Measurements from ENCODE around the gene HOXD9.

Gene HOXD9

DNA sequence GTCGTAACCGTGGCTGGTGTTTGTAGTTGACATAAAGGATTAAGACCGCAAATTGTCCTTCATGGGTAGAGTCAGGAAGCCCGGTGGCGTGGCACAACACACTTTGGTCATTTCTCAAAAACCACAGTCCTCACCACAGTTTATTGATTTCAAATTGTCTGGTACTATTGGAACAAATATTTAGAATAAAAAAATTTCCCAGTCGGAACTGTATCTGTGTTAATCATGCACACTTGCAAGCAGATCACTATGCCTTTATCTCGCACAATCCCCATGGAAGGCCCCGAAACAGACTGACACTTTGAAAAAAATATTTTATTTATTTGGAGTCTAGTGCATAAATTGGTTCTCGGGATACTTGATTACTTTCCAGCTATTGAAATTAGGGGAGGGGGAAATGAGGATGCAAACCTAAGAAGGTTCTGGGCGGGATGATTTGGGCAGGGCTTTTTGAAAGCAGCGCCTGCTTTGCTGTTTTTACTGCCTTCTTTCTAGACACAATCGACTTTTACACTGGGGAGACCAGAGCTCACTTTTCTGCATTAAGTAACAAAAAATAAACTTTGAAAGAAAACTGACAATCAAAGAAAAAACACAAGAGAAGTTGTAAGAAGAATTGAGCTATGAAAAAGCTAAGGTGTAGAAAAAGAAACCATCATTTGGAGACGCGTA, 50.5 kb downstream of the HOXD9 start:
- DNase-seq (ENCODE audit: low read depth): no peak
- H3K4me3 ChIP-seq (ENCODE audit: low read depth, low read length): no peak overlapping the region
- TF ChIP-seq, protein P1, sequence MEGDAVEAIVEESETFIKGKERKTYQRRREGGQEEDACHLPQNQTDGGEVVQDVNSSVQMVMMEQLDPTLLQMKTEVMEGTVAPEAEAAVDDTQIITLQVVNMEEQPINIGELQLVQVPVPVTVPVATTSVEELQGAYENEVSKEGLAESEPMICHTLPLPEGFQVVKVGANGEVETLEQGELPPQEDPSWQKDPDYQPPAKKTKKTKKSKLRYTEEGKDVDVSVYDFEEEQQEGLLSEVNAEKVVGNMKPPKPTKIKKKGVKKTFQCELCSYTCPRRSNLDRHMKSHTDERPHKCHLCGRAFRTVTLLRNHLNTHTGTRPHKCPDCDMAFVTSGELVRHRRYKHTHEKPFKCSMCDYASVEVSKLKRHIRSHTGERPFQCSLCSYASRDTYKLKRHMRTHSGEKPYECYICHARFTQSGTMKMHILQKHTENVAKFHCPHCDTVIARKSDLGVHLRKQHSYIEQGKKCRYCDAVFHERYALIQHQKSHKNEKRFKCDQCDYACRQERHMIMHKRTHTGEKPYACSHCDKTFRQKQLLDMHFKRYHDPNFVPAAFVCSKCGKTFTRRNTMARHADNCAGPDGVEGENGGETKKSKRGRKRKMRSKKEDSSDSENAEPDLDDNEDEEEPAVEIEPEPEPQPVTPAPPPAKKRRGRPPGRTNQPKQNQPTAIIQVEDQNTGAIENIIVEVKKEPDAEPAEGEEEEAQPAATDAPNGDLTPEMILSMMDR (IDR thresholded peaks at IDR 0.05; ENCODE audit: insufficient read depth, low read depth, low read length, missing control alignments): no peak

DNA sequence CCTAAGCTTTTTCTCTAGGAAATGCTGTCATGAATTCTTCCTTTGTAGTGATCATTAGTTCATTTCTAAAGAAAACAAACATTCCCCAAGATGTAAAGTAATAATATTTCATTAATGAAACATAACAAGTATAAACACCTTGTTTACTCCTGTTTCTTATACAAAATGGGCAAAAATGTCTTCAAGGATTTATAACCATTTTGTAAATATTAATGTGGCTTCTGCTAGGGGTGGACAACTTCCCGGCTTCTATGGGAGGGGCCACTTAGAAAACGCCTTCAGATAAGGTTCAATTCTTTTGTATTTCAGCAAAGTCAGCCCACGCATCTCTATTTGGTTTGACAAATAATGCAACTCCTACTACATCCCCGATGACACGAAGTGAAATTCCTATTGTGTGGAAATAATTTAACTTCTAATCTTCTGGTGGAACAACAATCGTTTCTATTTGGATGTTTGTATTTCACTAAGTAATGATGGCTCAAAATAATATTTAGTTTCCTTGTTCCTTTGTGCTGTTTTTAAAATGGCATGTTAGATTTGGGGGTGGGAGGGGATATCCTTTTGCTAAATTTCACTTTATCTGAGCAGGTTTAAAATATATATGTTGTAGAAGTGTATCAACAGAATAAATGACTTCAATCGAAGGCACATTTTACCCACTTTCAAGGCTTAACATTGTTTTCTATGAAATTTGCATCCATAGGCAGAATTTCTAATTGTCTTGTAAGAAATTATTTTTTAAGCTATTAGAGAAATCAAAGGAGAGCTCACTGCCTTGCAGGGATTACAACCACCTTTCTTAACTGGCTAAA, 51.3 kb downstream of the HOXD9 start:
- no peak for DNase-seq (ENCODE audit: low read depth)
- no peak overlapping the region for H3K4me3 ChIP-seq (ENCODE audit: low read depth, low read length)
- TF ChIP-seq, protein P1 (IDR thresholded peaks at IDR 0.05; ENCODE audit: insufficient read depth, low read depth, low read length, missing control alignments): no peak

DNA sequence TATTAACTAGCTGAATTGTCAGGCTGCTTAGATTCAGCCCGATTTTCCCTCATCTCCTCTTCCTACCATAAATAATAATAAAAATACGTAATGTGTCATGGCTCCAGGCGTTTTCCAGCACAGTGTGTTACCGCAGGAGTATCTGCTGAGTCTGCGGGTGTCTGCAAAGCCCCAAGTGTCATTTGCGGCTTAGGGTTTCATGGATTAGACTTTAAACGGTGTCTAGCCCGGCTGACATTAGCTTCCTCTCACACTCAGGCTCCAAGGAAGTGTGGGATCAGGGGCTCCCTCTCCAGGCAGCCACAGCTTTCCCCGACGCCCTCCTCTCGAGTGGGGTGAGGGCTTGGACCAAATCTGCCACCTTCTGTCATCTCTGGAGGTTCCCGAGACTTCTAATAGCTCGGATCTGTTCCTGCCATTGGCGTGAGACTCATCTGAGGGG, 51.9 kb downstream of the HOXD9 start:
- TF ChIP-seq, protein P1 (IDR thresholded peaks at IDR 0.05; ENCODE audit: insufficient read depth, low read depth, low read length, missing control alignments): no peak
- no peak for DNase-seq (ENCODE audit: low read depth)
- H3K4me3 ChIP-seq (ENCODE audit: low read depth, low read length): no peak overlapping the region

Measured in GM12865 (cell line).